Vagina (tissue), 2 donors: Measurements from ENCODE around the gene BTLA. TPM values are rescaled to one million over a fixed set of nuclear protein-coding genes. Genes with fewer than 3 reads are reported as not detected.

Experiments
- DNase-seq, 2 donors: peaks; one replicate each; pipeline ENCODE4 v3.0.0-alpha.2; 2017; ENCODE audit errors: extremely low spot score in 2 of 2
- H3K27ac ChIP-seq: fragments of 200-600 bp; sonication (generic); one replicate; pipeline ENCODE4 v1.5.1; 2019
- H3K27me3 ChIP-seq: fragments of 200-600 bp; sonication (generic); one replicate; pipeline ENCODE4 v1.5.1; 2019
- H3K36me3 ChIP-seq, 2 donors: fragments of 200-600 bp; sonication (generic); one replicate each; pipeline ENCODE4 v1.5.1; 2017 to 2019
- H3K4me1 ChIP-seq: fragments of 200-600 bp; sonication (generic); one replicate; pipeline ENCODE4 v1.5.1; 2019
- H3K4me3 ChIP-seq, 2 donors: fragments of 200-600 bp; sonication (generic); 1 replicate in 1 of 2; 2 replicates in 1 of 2; pipeline ENCODE4 v1.5.1; 2016 to 2019
- H3K9me3 ChIP-seq: fragments of 200-600 bp; sonication (generic); one replicate; pipeline ENCODE4 v1.5.1; 2019
- POLR2A ChIP-seq, 2 donors: fragments of 450-650 bp; IDR thresholded peaks; one replicate each; pipeline ENCODE4 v1.6.1; 2017; ENCODE audit warnings: antibody characterized with exemption in 2 of 2, mild to moderate bottlenecking in 2 of 2, moderate library complexity in 2 of 2
- POLR2AphosphoS5 ChIP-seq, 2 donors: sonication (generic); formaldehyde crosslinking; IDR thresholded peaks; one replicate each; pipeline ENCODE4 v1.9.0; 2017; ENCODE audit warnings: antibody characterized with exemption in 2 of 2, mild to moderate bottlenecking in 2 of 2, low read depth in 1 of 2; ENCODE audit not compliant: insufficient read depth in 1 of 2
- intact Hi-C: fragments of 100-400 bp; cut with DNase I; formaldehyde crosslinking; loops from one replicate; pipeline ENCODE4 v1.15.1; 2023
- total RNA-seq: library from RNA; depleted of rRNA; stranded (reverse); fragments of >200 nt; gene quantifications from one replicate; pipeline ENCODE4 v1.2.3, GENCODE V29; 2016
- TF ChIP-seq, protein P1 (sequence below), 3 experiments: fragments of 450-650 bp in 2 of 3; fragments of 200-600 bp in 1 of 3; sonication (generic) in 1 of 3; IDR thresholded peaks; one replicate each; pipeline ENCODE4 v1.5.1; 2017 to 2019; ENCODE audit warnings: antibody characterized with exemption in 3 of 3, mild to moderate bottlenecking in 2 of 3, moderate library complexity in 2 of 3

BTLA gene
- total RNA-seq, 1 donor from 2014 or later, result 3.2 TPM

DNA sequence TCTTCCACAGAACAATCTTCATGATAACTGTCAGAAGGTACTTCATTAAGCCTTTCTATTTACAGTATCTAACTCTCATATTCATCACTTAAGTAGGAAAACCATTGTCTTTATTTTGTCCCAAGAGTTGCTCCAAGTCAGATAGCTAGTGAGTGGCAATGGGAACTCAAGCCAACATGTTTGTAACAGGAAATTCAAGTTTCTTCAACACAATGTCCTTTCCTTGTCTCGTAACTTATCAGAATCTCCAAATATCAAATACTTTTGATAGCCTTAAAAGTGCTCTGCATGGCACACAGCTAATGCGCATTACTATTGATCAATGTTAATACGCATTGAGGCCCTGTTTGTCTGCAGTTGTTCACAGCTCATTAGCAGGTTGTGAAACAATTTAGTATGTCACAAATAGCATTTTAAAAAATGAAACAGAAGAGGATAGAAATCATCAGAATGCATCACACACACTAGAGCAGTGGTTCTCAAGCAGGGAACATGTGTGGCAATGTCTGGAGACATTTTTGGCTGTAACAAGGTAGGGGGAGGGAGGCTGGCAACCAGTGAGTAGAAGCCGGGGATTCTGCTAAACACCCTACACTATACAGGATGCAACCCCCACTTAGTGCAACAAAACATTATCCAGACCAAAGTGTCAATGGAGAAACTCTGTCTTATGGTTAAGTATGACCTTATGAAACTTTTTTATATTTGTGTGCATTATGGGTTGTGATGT lies 27.5 kb downstream of the BTLA start:
- TF ChIP-seq, protein P1, sequence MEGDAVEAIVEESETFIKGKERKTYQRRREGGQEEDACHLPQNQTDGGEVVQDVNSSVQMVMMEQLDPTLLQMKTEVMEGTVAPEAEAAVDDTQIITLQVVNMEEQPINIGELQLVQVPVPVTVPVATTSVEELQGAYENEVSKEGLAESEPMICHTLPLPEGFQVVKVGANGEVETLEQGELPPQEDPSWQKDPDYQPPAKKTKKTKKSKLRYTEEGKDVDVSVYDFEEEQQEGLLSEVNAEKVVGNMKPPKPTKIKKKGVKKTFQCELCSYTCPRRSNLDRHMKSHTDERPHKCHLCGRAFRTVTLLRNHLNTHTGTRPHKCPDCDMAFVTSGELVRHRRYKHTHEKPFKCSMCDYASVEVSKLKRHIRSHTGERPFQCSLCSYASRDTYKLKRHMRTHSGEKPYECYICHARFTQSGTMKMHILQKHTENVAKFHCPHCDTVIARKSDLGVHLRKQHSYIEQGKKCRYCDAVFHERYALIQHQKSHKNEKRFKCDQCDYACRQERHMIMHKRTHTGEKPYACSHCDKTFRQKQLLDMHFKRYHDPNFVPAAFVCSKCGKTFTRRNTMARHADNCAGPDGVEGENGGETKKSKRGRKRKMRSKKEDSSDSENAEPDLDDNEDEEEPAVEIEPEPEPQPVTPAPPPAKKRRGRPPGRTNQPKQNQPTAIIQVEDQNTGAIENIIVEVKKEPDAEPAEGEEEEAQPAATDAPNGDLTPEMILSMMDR (IDR thresholded peaks at IDR 0.05), result no peak
- TF ChIP-seq POLR2AphosphoS5 (IDR thresholded peaks at IDR 0.05; ENCODE audit: insufficient read depth in 1 of 2, low read depth in 1 of 2) (no peak), POLR2A (IDR thresholded peaks at IDR 0.05) (no peak)
- Histone ChIP-seq H3K36me3 (no peaks in the 10 kb centered on the region), H3K27me3 (no peaks in the 10 kb centered on the region), H3K27ac (no peak overlapping the region), H3K4me3 (no peak overlapping the region), H3K4me1 (no peaks in the 10 kb centered on the region), H3K9me3 (no peaks in the 10 kb centered on the region)
- intact Hi-C loops, result no loop called here
- no peak for DNase-seq

DNA sequence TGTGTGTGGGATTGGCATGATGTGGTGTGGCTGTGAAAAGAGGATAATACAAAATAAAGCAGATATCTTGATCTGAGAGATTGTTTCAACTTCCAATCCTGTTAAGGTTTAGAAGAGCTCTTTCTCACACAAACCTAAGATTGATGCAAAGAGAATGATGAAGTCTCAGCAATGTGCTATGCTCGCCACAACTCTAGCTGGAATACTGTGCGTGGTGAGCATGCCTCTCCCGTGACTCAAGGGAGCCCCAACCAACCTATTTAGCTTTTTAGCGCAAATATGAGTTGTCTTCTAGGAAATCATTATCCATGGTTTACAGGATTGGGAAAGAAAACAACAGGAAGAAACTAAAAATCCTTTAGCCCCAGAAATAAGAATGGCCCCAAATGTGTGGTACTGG lies 28.5 kb downstream of the BTLA start:
- H3K27me3 ChIP-seq, result no peaks in the 10 kb centered on the region
- no peak overlapping the region for H3K4me3 ChIP-seq
- TF ChIP-seq POLR2AphosphoS5 (IDR thresholded peaks at IDR 0.05; ENCODE audit: insufficient read depth in 1 of 2, low read depth in 1 of 2) (no peak), POLR2A (IDR thresholded peaks at IDR 0.05) (no peak)
- TF ChIP-seq, protein P1 (IDR thresholded peaks at IDR 0.05), result no peak
- no peaks in the 10 kb centered on the region for H3K36me3 ChIP-seq
- DNase-seq, result no peak
- no peaks in the 10 kb centered on the region for H3K9me3 ChIP-seq
- H3K4me1 ChIP-seq, result no peaks in the 10 kb centered on the region
- intact Hi-C loops, result no loop called here
- no peak overlapping the region for H3K27ac ChIP-seq

DNA sequence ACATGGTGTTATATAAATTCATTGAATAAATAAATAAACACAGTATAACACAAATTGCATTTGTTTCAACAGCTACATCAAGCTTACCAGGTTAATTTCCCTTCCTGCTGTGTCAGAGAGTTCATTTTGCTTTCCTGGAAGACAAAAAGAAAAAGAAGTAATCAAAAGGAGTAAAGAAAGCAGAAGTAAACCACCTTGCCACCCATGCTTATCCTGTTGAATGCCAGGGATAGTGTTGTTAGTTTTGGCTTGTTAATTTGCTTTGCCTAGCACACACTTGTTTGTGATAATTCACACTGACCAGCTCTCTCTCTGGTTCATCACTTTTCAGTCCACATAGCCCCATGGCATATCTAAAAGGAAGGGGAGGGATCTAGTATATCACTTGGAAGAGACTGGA lies 29.6 kb downstream of the BTLA start:
- Histone ChIP-seq H3K4me3 (no peak overlapping the region), H3K4me1 (no peaks in the 10 kb centered on the region), H3K36me3 (no peaks in the 10 kb centered on the region), H3K27me3 (no peaks in the 10 kb centered on the region), H3K27ac (no peak overlapping the region), H3K9me3 (no peaks in the 10 kb centered on the region)
- TF ChIP-seq POLR2A (IDR thresholded peaks at IDR 0.05) (no peak), POLR2AphosphoS5 (IDR thresholded peaks at IDR 0.05; ENCODE audit: insufficient read depth in 1 of 2, low read depth in 1 of 2) (no peak)
- TF ChIP-seq, protein P1 (IDR thresholded peaks at IDR 0.05), result no peak
- no peak for DNase-seq
- intact Hi-C loops, result no loop called here

DNA sequence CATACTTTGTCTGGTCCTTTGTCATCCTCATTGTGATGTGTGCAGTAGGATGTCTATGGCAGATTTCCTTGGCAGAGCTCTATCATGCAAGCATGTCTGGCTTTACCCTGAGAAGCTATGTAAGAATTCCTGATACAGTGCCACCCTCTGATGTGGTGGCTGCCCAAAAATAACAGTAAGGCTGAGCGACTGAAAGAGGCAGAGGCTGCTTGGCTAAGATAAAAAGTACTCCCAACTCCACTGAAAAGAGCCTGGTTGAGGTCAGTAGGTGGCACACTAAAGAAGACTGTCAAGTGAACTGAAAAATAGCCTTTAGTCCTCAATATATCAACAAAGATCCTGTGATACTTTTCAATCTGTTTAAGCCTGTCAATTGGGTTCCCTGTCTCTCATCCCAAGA lies 31.7 kb downstream of the BTLA start:
- H3K4me3 ChIP-seq, result no peak overlapping the region
- intact Hi-C loops, result no loop called here
- H3K4me1 ChIP-seq, result no peaks in the 10 kb centered on the region
- TF ChIP-seq, protein P1 (IDR thresholded peaks at IDR 0.05), result no peak
- TF ChIP-seq POLR2AphosphoS5 (IDR thresholded peaks at IDR 0.05; ENCODE audit: insufficient read depth in 1 of 2, low read depth in 1 of 2) (no peak), POLR2A (IDR thresholded peaks at IDR 0.05) (no peak)
- no peak for DNase-seq
- no peaks in the 10 kb centered on the region for H3K27me3 ChIP-seq
- no peak overlapping the region for H3K27ac ChIP-seq
- H3K9me3 ChIP-seq, result no peaks in the 10 kb centered on the region
- H3K36me3 ChIP-seq, result no peaks in the 10 kb centered on the region

DNA sequence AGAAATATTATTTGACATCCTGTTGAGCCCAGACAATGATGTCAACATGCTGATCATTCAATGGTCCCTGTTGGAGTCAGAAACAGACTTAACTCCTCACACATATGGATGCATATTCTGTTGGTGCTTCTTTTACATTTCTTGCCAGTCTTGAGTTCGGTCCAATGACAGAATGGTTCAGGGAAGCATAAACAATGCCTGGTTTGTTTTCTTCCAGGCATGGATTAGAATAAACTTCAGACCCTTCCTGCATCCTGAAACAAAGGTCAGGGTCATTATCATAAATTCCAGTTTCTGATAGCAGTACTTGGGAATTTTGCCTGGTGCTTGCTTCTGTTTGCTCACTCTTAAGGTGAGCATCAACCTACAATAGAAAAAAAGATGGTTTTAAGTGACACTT lies 33.3 kb downstream of the BTLA start:
- no peak overlapping the region for H3K27ac ChIP-seq
- no peaks in the 10 kb centered on the region for H3K27me3 ChIP-seq
- H3K9me3 ChIP-seq, result no peaks in the 10 kb centered on the region
- TF ChIP-seq POLR2AphosphoS5 (IDR thresholded peaks at IDR 0.05; ENCODE audit: insufficient read depth in 1 of 2, low read depth in 1 of 2), result no peak
- no peak for TF ChIP-seq POLR2A (IDR thresholded peaks at IDR 0.05)
- TF ChIP-seq, protein P1 (IDR thresholded peaks at IDR 0.05), result no peak
- no peak overlapping the region for H3K4me3 ChIP-seq
- no peak for DNase-seq
- intact Hi-C loops, result no loop called here
- no peaks in the 10 kb centered on the region for H3K36me3 ChIP-seq
- no peaks in the 10 kb centered on the region for H3K4me1 ChIP-seq
